HuH-7.5 (cell line): ENCODE results near the gene FAIM2.

Source experiments
- DNase-seq: peaks from one replicate; pipeline ENCODE4 v3.0.0; 2011; ENCODE audit warnings: low spot score

Gene FAIM2

DNA sequence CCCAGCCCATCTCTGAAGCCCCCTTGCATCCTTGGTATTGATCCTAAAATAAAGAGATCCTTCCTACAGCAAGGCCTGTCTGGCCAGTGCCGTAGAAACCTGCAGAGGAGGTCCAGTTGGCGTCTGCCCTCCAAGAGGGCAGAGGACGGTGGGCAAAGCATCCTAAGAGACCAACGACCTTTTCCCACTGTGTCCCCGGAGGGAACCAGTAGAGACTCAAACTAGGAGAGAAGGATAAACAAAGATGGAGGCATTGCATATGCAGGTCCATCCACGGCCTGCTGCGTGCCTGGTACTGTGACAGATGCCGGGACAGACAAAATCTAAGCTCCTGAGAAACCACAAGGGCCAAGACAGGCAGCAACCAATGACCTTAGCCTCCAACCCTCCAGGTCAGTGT lies 79.3 kb downstream of the FAIM2 start:
- no peak for DNase-seq

- DNase-seq = no peak
Observed at GRCh38 chr12:49823951-49824350, 79.7 kb downstream of the FAIM2 start.

GRCh38 chr12:49823350-49823749 lies 80.3 kb downstream of the FAIM2 start:
- DNase-seq = no peak

GRCh38 chr12:49821373-49822287 lies 82.1 kb downstream of the FAIM2 start:
- no peak for DNase-seq

DNA sequence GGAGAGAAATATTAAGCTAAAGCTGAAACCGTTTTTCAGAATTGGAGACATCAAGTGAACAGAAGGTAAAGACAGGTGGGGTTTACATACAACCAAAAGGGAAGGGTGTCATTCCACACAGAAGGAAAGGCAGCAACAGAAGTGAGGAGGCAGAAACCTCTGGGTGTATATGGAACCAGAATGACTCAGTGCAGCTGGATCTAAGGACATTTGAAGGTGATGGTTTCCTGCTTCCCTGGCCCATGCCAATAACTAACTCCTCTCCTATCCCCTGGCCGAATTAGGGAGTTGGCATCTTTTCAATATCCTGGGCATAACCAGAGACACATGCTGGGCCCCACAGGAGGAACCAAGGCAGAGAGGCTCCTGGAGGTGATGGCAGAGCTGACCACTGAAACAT lies 83.9 kb downstream of the FAIM2 start:
- no peak for DNase-seq

DNA sequence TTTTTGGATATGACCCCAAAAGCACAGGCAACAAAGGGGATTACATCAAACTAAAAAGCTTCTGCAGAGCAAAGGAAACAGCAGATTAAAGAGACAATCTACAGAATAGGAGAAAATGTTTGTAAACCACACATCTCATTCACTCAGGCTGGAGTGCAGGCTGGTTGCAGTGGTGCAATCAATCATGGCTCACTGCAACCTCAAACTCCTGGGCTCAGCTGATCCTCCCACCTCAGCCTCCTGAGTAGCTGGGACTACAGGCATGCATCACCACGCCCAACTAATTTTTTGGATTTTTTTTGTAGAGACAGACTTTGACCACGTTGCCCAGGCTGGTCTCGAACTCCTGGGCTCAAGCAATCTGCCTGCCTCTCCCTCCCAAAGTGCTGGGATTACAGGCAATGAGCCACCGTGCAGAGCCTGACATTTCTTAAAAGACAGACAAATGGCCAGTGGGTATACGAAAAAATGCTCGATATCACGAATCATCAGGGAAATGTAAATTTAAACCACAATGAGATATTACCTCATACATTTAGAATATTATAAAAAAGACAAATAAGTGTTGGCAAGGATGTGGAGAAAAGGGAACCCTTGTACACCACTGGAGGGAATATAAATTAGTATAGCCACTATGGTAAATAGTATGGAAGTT lies 85.3 kb downstream of the FAIM2 start:
- no peak for DNase-seq
